ENCODE measurements around the gene NPAS1.

DNA sequence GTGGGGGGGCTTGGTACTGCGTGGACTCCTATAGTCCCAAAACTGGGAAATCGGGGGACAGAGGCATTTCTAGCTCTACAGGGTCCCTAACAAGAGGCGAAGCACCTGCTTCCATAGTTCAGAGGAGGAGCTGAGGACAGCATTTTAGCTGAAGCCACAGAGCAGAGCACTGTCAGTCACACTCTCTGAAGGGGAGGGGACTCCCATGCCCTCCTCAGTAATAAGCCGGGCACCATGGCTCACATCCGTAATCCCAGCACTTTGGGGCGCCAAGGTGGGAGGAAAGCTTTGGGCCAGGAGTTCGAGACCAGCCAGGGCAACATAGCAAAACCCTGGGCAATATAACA, 3.8 kb downstream of the NPAS1 start:
- TF ChIP-seq PHF8 (conservative IDR thresholded peaks at IDR 0.05; ENCODE audit: low read depth, low read length), result no peak
- TF ChIP-seq CTCF (IDR thresholded peaks at IDR 0.05; ENCODE audit: control extremely low read depth in 1 of 3, insufficient read depth in 1 of 3, low read depth in 1 of 3, low read length in 3 of 3), result no peak
- TF ChIP-seq, protein P1, sequence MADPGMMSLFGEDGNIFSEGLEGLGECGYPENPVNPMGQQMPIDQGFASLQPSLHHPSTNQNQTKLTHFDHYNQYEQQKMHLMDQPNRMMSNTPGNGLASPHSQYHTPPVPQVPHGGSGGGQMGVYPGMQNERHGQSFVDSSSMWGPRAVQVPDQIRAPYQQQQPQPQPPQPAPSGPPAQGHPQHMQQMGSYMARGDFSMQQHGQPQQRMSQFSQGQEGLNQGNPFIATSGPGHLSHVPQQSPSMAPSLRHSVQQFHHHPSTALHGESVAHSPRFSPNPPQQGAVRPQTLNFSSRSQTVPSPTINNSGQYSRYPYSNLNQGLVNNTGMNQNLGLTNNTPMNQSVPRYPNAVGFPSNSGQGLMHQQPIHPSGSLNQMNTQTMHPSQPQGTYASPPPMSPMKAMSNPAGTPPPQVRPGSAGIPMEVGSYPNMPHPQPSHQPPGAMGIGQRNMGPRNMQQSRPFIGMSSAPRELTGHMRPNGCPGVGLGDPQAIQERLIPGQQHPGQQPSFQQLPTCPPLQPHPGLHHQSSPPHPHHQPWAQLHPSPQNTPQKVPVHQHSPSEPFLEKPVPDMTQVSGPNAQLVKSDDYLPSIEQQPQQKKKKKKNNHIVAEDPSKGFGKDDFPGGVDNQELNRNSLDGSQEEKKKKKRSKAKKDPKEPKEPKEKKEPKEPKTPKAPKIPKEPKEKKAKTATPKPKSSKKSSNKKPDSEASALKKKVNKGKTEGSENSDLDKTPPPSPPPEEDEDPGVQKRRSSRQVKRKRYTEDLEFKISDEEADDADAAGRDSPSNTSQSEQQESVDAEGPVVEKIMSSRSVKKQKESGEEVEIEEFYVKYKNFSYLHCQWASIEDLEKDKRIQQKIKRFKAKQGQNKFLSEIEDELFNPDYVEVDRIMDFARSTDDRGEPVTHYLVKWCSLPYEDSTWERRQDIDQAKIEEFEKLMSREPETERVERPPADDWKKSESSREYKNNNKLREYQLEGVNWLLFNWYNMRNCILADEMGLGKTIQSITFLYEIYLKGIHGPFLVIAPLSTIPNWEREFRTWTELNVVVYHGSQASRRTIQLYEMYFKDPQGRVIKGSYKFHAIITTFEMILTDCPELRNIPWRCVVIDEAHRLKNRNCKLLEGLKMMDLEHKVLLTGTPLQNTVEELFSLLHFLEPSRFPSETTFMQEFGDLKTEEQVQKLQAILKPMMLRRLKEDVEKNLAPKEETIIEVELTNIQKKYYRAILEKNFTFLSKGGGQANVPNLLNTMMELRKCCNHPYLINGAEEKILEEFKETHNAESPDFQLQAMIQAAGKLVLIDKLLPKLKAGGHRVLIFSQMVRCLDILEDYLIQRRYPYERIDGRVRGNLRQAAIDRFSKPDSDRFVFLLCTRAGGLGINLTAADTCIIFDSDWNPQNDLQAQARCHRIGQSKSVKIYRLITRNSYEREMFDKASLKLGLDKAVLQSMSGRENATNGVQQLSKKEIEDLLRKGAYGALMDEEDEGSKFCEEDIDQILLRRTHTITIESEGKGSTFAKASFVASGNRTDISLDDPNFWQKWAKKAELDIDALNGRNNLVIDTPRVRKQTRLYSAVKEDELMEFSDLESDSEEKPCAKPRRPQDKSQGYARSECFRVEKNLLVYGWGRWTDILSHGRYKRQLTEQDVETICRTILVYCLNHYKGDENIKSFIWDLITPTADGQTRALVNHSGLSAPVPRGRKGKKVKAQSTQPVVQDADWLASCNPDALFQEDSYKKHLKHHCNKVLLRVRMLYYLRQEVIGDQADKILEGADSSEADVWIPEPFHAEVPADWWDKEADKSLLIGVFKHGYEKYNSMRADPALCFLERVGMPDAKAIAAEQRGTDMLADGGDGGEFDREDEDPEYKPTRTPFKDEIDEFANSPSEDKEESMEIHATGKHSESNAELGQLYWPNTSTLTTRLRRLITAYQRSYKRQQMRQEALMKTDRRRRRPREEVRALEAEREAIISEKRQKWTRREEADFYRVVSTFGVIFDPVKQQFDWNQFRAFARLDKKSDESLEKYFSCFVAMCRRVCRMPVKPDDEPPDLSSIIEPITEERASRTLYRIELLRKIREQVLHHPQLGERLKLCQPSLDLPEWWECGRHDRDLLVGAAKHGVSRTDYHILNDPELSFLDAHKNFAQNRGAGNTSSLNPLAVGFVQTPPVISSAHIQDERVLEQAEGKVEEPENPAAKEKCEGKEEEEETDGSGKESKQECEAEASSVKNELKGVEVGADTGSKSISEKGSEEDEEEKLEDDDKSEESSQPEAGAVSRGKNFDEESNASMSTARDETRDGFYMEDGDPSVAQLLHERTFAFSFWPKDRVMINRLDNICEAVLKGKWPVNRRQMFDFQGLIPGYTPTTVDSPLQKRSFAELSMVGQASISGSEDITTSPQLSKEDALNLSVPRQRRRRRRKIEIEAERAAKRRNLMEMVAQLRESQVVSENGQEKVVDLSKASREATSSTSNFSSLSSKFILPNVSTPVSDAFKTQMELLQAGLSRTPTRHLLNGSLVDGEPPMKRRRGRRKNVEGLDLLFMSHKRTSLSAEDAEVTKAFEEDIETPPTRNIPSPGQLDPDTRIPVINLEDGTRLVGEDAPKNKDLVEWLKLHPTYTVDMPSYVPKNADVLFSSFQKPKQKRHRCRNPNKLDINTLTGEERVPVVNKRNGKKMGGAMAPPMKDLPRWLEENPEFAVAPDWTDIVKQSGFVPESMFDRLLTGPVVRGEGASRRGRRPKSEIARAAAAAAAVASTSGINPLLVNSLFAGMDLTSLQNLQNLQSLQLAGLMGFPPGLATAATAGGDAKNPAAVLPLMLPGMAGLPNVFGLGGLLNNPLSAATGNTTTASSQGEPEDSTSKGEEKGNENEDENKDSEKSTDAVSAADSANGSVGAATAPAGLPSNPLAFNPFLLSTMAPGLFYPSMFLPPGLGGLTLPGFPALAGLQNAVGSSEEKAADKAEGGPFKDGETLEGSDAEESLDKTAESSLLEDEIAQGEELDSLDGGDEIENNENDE (IDR thresholded peaks at IDR 0.05; ENCODE audit: insufficient replicate concordance, low read length), result no peak
- no peak for TF ChIP-seq RAD21 (IDR thresholded peaks at IDR 0.05 in 1 of 2, conservative IDR thresholded peaks at IDR 0.05 in 1 of 2; ENCODE audit: low read depth in 2 of 2, low read length in 2 of 2)
- TF ChIP-seq BRCA1 (IDR thresholded peaks at IDR 0.05; ENCODE audit: low read depth, low read length), result no peak
- no peak for TF ChIP-seq KDM5A (IDR thresholded peaks at IDR 0.05; ENCODE audit: low read length)
- TF ChIP-seq EP300 (IDR thresholded peaks at IDR 0.05; ENCODE audit: borderline replicate concordance in 1 of 2, low read depth in 2 of 2, low read length in 2 of 2), result no peak
- no peak for TF ChIP-seq NRF1 (IDR thresholded peaks at IDR 0.05; ENCODE audit: low read depth, low read length)
- no peak for TF ChIP-seq ZNF274 (IDR thresholded peaks at IDR 0.05; ENCODE audit: borderline replicate concordance, extremely low read depth, low read length)
- no peak for TF ChIP-seq EZH2 (IDR thresholded peaks at IDR 0.05; ENCODE audit: low read depth, low read length, severe bottlenecking)
- no peak for TF ChIP-seq POLR2A (IDR thresholded peaks at IDR 0.05; ENCODE audit: control extremely low read depth in 1 of 2, low read depth in 2 of 2, low read length in 2 of 2)
